ENCODE data around the gene SPCS2. TPM values are rescaled to one million over a fixed set of nuclear protein-coding genes. Genes with fewer than 3 reads are reported as not detected.

Gene SPCS2
- total and polyA plus RNA-seq, 2 of the 8 experiments (the other 6 are each of a cell fraction or from before 2014, with no cell fraction given), result 92.7 to 161 TPM

DNA sequence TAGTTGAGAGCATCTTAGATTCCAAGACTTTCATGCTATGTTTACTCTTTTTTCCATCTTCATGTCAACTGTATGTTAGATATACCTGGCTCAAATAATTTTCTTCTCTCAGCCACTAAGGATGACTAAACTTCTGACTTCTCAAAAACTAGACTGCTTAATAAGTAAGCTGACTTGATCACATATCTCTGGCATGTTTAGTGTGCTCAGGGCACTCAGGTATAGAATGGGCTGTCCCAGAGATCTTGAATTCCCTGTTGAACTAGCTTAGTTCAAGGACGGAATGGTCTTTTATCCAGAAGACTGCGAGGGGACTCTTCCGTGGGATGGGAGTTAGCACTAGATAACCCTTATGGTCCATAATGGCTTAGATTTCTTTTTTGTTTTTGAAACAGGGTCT is 52.6 kb downstream of the SPCS2 start (continued):
- no peak for TF ChIP-seq CHD7 (IDR thresholded peaks at IDR 0.05; ENCODE audit: insufficient replicate concordance, low read length)
- TF ChIP-seq NRF1 (IDR thresholded peaks at IDR 0.05; ENCODE audit: low read depth, low read length), result no peak
- TF ChIP-seq CEBPB (IDR thresholded peaks at IDR 0.05; ENCODE audit: low read depth, low read length), result no peak
- TF ChIP-seq TBP (IDR thresholded peaks at IDR 0.05; ENCODE audit: low read depth, low read length), result no peak
- no peak for TF ChIP-seq SP2 (IDR thresholded peaks at IDR 0.05; ENCODE audit: low read length)

Data from H1 (cell line).